LHCN-M2 (cell line): ENCODE measurements around the gene CLDN19. TPM values are rescaled to one million over a fixed set of nuclear protein-coding genes. Genes with fewer than 3 reads are reported as not detected.
"Not testable (repeated sequence)": the region's sequence is repeated elsewhere in the genome, so short reads cannot be mapped to it uniquely, and the experiment has no call there.

Source experiments
- DNase-seq: peaks from one replicate; pipeline ENCODE4 v3.0.0-alpha.2; 2012; ENCODE audit warnings: low read depth
- total RNA-seq: library from RNA; depleted of rRNA; stranded (reverse); fragments of >200 nt; gene quantifications from 2 replicates; pipeline ENCODE4 v1.2.3, GENCODE V29; 2014; rRNA removed

CLDN19 gene
- total RNA-seq, 1 experiment from 2014 or later, result not detected

DNA sequence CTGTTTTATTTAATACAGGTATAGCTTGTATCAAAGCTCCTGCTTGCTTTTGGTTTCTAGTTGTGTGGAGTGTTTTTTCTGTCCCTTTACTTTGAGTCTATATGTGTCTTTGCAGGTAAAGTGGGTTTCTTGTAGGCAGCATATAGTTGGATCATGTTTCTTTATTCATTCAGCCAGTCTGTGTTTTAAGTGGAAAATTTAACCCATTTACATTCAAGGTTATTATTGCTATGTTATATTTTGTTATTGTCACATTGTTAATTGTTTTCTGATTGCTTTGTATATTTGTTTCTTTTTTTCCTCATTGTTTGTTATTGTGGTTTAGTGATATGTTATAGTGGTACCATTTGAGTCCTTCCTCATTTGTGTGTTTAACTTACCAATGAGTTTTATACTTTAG is 26.7 kb downstream of the CLDN19 start:
- DNase-seq, result no peak

DNA sequence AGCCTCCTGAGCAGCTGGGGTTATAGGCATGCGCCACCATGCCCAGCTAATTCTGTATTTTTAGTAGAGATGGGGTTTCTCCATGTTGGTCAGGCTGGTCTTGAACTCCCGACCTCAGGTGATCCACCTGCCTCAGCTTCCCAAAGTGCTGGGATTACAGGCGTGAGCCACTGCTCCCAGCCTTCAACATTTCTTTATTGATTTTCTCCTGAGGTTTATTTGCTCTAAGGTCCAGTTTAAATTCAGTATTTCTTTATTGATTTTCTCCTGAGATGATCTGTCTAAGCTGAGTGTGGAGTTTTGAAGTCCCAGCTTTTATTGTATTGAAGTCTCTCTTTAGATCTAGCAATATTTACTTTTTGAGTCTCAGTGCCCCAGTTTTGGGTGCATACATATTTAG is 27.2 kb downstream of the CLDN19 start:
- not testable (repeated sequence) for DNase-seq

DNA sequence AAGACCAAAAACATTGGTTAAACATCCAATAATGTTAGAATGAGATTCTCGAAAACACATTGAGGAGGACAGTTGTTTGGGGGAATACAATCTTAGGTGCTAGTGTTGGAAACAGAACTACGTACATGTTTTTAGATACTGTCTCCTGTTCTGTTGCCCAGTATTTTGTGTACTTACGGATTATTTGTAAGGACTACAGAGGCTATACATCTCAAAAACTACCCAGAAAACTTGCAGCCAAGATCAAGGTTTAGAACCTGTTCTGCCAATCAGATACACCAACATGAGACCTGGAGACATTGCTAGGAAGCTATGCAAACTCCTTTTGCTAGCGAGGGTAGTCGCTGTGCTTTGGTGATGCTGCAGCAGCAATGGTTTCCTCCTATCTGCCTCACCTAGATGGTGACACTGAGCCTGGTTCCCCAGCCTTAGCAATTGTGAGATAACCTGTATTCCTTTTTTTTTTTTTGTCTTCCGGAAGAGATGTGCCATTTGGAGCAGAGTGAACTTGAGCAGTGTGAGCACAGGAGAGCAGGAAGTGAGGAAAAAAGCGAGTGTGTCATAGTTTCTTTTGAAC is 36.1 kb downstream of the CLDN19 start:
- no peak for DNase-seq

DNA sequence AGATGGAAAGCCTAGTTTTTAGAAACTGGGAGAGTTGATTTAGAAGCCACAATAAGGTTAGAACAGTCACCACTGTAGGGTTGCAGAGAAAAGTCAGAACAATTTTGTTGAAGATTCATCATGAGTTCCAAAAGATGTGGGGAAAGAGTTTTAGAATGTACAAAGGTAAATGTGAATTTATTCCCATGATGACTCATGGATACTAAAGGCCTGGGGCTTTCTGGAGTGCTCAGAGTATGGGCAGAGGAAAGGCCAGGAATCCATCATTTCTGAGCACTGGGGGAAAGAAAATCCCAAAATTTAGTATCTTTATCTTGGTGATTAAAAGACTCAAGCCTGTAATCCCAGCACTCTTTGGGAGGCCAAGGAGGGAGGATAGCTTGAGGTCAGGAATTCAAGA is 40.0 kb downstream of the CLDN19 start:
- no peak for DNase-seq

DNA sequence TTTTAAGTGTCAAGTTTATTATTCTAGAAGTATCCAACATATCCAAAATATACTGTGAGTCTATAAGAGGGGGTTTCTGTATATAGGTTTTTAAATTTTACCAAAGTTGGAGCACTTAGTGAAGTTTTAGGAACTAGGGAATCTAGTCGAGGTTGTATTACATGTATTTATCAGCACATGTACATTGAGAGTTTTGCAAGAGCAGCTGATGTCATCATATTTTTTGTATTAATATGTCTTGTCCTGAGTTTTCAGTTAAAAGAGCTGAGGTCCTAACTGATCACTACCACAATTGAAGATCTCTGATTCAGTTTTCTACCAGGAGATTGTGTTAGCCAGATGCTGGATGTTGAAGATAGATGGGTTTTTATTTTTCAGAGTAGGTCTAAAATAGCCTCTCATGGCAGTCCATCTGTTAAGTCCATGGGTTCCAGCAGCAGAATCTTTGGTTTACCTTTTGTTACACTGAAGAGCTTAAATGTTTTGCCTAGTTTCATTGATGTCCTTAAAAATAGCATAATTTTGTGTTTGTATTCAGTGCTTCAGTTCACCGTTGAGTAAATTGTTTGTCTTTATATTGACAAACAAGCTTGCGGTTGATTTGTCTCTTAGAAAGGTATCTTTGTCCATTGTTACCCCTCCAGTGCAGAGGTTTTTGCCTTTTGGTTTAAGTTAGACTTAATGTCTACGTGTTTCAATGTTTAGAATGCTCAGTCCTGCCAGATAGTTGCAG is 41.8 kb downstream of the CLDN19 start:
- DNase-seq, result no peak

DNA sequence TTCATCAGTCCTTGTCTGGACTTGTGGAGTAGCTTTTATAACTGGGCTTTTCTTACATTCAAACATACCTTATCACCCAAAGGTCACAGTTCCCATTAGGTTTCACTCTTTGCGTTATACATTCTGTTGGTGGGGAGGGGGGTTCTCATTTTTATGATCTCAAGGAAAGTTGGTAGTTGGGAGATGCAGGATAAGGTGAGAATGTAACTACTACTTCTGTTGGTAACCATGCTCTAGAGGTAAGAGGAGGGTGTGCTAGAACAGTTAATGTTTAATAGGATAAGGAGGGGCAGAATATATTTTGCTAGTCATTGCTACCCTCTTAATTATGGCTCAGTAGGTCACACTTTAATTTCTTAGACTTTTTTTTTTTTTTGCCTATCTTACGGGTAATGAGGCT is 47.1 kb downstream of the CLDN19 start:
- no peak for DNase-seq

DNA sequence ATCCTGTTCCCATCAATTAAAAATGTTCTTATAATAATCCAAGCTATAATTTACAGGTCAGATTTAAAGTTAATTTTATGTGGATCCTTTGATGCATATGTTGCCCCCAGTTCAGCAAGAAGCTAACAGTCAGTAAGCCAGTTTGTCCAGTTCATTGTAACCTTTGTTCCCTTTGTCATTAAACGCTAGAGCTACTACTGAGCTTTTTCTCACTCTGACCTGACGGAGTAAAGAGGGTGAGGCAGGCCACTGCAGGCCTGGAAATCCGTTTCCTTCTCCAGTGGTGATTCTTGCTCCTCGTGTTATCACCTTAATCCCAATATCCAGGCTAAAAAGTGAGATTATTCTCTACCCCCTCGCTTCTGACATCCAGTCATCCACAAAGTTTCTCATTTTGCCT is 47.6 kb downstream of the CLDN19 start:
- no peak for DNase-seq

DNA sequence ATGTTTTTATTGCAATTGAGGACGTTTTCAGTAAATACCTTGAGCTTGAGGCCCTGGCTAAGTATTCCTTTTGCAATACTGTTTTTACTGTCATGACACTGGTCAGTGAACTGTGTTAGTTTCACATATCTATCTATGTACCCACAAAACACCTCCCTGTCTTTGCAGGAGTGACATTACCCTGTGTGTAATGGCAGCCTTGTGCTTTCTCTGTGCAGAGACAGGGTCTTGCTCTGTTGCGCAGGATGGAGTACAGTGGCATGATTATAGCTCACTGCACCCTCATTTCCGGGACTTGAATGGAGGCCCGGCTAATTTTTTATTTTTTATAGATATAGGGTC is 48.9 kb downstream of the CLDN19 start:
- no peak for DNase-seq

DNA sequence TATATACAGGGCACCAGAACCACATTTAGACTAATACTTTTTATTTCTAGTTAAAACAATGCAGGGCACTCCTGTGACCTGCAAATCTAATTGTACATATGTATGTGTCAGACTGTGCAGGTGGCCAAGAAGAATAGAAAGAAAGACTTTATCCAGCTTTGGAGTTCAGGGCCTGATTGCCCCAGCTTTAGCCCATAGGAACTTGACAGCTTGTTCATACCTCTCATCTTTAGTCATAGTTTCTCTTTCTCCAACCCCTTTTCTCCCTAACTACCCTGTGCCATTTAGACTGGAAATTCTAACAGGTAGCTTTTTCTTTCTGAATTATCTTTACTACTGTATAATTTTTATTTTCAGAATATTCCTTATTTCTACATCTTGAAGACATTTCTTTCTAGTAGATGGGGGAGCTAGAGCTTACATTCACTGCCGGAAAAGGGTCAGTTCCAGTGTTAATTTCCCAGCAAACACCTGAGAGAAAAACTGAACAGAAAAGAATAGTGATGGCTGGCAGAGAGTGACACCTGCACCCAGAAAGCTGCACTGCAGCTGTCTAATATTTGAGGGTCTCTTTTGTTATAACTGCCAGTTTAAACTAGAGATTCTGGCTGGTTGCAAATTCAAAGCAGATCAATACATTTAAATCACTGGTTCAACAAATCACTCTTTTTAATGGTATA is 49.4 kb downstream of the CLDN19 start:
- DNase-seq, result no peak

DNA sequence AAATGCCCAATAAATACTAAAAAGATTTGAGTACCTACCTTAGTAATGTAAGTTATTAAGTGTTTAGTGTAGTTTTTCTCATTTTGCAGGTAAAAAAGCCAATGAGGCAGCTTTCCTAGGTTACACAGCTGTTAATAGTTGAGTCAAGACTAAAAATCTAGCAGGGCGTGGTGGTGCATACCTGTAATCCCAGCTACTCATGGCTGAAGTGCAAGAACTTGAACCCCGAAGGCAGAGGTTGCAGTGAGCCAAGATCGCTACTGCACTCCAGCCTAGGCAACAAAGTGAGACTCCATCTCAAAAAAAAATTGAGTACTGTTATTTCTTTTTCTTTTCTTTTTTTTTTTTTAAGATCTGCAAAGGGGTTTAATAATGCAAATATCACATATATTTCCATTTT is 50.1 kb downstream of the CLDN19 start:
- DNase-seq, result no peak

DNA sequence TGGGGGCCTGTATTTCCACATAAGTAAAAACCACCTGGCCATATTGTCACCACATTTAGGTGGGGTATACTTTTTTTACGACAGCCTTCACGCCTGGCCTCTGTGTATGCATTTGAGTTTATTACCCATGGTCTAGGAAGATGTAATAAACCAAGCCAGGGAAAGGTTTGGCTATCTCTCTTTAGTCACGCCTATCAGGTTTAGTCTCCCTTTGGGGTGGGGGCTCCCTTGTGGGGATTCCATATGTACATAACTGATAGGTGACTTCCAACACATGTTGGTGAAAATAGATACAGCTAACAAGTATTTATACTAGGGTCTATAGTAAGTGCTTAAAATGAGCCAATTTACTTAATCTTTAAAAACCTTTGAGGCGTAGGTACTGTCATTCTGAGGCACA is 53.6 kb downstream of the CLDN19 start:
- no peak for DNase-seq

DNA sequence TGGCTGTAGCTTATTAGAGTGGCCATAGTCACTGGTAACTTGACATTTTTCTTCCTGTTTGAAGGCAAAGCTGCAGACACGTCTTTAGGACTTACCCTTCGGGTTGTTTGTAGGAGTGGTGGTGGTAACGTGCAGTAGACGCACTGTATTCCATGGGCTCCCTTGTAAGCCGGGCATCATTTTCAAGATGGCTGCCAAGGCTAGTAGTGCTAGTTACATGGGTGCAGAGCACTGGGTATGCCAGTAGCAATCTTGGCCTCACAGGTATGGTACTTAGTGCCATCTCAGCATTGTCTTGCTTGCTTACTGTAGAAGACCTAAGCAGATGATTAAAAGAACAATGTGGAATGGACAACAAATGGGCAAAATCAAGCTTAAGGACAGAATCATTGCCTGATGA is 55.9 kb downstream of the CLDN19 start:
- DNase-seq, result no peak

Other genes with a start within 250 kb of the CLDN19 start
- 47.6 and 57.6 TPM in 2 replicates for gene PPIH, start 81.8 kb downstream of the CLDN19 start, total RNA-seq
- 1,026 and 1,116 TPM in 2 replicates for gene YBX1, start 57.8 kb downstream of the CLDN19 start, total RNA-seq
- gene P3H1, start 26.8 kb upstream of the CLDN19 start, total RNA-seq, result 76.3 and 90.9 TPM in 2 replicates
- 4.2 and 7.6 TPM in 2 replicates for gene C1orf50, start 27.0 kb upstream of the CLDN19 start, total RNA-seq
- 0.06 TPM in 1 of 2 replicates, not detected in the other for gene TMEM269, start 44.8 kb upstream of the CLDN19 start, total RNA-seq
- 8.8 and 10.2 TPM in 2 replicates for gene ERMAP, start 76.9 kb upstream of the CLDN19 start, total RNA-seq
- 15.3 and 19.7 TPM in 2 replicates for gene SVBP, start 77.2 kb upstream of the CLDN19 start, total RNA-seq
- gene ZNF691, start 106.4 kb upstream of the CLDN19 start, total RNA-seq, result 7.9 and 11.0 TPM in 2 replicates
- 244 and 317 TPM in 2 replicates for gene SLC2A1, start 218.6 kb upstream of the CLDN19 start, total RNA-seq